Measurements from ENCODE around the gene MALSU1. TPM values are rescaled to one million over a fixed set of nuclear protein-coding genes. Genes with fewer than 3 reads are reported as not detected.

Gene MALSU1
- polyA plus RNA-seq, 1 donor, result 72.5 TPM

GRCh38 chr7:23335136-23335535 lies 36.0 kb downstream of the MALSU1 start:
- no peak for DNase-seq (ENCODE audit: low read depth)

- DNase-seq (ENCODE audit: low read depth), result no peak
These were observed 36.5 kb downstream of the MALSU1 start for GRCh38 chr7:23335621-23336020.

GRCh38 chr7:23336086-23336485 lies 36.9 kb downstream of the MALSU1 start:
- DNase-seq (ENCODE audit: low read depth), result no peak

GRCh38 chr7:23336799-23337283 lies 37.7 kb downstream of the MALSU1 start:
- DNase-seq (ENCODE audit: low read depth), result no peak

- DNase-seq (ENCODE audit: low read depth), result no peak
These were observed 38.2 kb downstream of the MALSU1 start for GRCh38 chr7:23337374-23337773.

- DNase-seq (ENCODE audit: low read depth), result no peak
These were observed 39.3 kb downstream of the MALSU1 start for GRCh38 chr7:23338439-23338838.

- DNase-seq (ENCODE audit: low read depth), result no peak
These were observed 39.7 kb downstream of the MALSU1 start for GRCh38 chr7:23338863-23339262.

GRCh38 chr7:23341846-23342598 lies 42.9 kb downstream of the MALSU1 start:
- no peak for DNase-seq (ENCODE audit: low read depth)

GRCh38 chr7:23343102-23343501 lies 44.0 kb downstream of the MALSU1 start:
- no peak for DNase-seq (ENCODE audit: low read depth)

- no peak for DNase-seq (ENCODE audit: low read depth)
These were observed 44.8 kb downstream of the MALSU1 start for GRCh38 chr7:23343806-23344475.

- no peak for DNase-seq (ENCODE audit: low read depth)
These were observed 46.5 kb downstream of the MALSU1 start for GRCh38 chr7:23345601-23346000.

GRCh38 chr7:23346316-23346715 lies 47.2 kb downstream of the MALSU1 start:
- DNase-seq (ENCODE audit: low read depth), result no peak

- DNase-seq (ENCODE audit: low read depth), result no peak
These were observed 48.0 kb downstream of the MALSU1 start for GRCh38 chr7:23347033-23347681.

- no peak for DNase-seq (ENCODE audit: low read depth)
These were observed 48.6 kb downstream of the MALSU1 start for GRCh38 chr7:23347682-23348180.

GRCh38 chr7:23349484-23350157 lies 50.5 kb downstream of the MALSU1 start:
- no peak for DNase-seq (ENCODE audit: low read depth)

- no peak for DNase-seq (ENCODE audit: low read depth)
These were observed 51.3 kb downstream of the MALSU1 start for GRCh38 chr7:23350466-23350865.

GRCh38 chr7:23353172-23353571 lies 54.0 kb downstream of the MALSU1 start:
- no peak for DNase-seq (ENCODE audit: low read depth)

GRCh38 chr7:23356168-23356567 lies 57.0 kb downstream of the MALSU1 start:
- DNase-seq (ENCODE audit: low read depth), result no peak

GRCh38 chr7:23356726-23357125 lies 57.6 kb downstream of the MALSU1 start:
- DNase-seq (ENCODE audit: low read depth), result no peak

GRCh38 chr7:23357190-23358093 lies 58.3 kb downstream of the MALSU1 start:
- DNase-seq (ENCODE audit: low read depth), result no peak

GRCh38 chr7:23358152-23358674 lies 59.1 kb downstream of the MALSU1 start:
- DNase-seq (ENCODE audit: low read depth), result no peak

Data from forelimb muscle (tissue), 1 donor.